Measurements from ENCODE around the gene PAIP2.

DNA sequence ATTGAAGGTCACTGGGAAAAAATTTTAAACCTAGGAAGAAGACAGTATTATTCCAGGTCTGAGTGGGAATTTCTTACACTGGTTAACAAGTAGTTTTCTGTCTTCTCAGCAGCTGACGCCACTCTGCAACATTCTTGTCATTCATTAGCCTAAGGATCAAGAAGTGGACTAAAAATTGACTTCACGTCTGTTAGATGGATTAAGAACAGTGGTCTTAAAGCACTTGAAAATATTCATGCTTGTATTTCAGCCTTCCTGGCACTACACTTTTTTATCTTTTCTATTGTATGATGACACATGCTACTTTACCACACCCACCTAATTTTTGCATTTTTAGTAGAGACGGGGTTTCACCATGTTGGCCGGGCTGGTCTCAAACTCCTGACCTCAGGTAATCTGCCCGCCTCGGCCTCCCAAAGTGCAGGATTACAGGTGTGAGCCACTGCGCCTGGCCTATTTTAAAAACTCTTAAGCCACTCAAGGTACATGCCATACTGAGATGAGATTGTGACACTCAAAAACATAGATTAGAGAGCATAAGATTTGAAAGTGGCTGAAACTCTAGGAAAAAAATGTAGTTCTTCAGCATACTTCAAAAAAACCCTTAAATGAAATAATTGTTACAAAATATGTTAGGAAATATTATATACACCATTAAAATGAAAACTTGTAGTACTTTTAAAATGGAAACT, 39.7 kb upstream of the PAIP2 start:
- TF ChIP-seq, protein P1, sequence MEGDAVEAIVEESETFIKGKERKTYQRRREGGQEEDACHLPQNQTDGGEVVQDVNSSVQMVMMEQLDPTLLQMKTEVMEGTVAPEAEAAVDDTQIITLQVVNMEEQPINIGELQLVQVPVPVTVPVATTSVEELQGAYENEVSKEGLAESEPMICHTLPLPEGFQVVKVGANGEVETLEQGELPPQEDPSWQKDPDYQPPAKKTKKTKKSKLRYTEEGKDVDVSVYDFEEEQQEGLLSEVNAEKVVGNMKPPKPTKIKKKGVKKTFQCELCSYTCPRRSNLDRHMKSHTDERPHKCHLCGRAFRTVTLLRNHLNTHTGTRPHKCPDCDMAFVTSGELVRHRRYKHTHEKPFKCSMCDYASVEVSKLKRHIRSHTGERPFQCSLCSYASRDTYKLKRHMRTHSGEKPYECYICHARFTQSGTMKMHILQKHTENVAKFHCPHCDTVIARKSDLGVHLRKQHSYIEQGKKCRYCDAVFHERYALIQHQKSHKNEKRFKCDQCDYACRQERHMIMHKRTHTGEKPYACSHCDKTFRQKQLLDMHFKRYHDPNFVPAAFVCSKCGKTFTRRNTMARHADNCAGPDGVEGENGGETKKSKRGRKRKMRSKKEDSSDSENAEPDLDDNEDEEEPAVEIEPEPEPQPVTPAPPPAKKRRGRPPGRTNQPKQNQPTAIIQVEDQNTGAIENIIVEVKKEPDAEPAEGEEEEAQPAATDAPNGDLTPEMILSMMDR (IDR thresholded peaks at IDR 0.05), result no peak
- TF ChIP-seq POLR2A (IDR thresholded peaks at IDR 0.05), result no peak
